NK-92 treated with Interleukin-12 subunit alpha and Interleukin-12 subunit beta, amount 100 ng/mL, for 24 hours (cell line): ENCODE results near the gene HOXA7.

Source experiments
- DNase-seq: peaks from one replicate; lab custom pipeline; 2025; lab: John Stamatoyannopoulos, UW

The HOXA7 gene

GRCh38 chr7:27182285-27182841, 25.9 kb upstream of the HOXA7 start:
- no peak for DNase-seq

GRCh38 chr7:27181795-27182275, 25.4 kb upstream of the HOXA7 start:
- no peak for DNase-seq

- no peak for DNase-seq
These were observed 24.3 kb upstream of the HOXA7 start for GRCh38 chr7:27180431-27181420.

- peak; percentile 33 for DNase-seq
These were observed 23.3 kb upstream of the HOXA7 start for GRCh38 chr7:27179503-27180430.

DNA sequence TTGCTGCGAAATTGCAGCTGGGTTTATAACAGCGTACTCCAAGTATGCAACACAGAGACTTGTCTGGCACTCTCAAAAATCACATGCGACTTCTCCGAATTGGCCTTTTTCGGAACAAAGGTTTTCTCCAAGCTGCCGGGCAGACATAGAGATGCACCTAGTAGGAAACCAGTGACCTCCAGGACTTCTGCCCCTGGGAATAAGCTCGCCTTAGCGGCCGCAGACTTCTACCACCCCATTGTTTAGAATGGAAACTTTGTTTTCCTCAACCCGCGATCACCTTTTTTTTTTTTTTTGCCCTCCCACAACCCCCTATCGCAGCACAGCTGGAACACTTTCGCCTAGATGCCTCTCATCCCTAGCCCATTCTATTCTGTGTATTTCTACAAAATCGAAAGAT, 22.6 kb upstream of the HOXA7 start:
- DNase-seq = no peak

DNA sequence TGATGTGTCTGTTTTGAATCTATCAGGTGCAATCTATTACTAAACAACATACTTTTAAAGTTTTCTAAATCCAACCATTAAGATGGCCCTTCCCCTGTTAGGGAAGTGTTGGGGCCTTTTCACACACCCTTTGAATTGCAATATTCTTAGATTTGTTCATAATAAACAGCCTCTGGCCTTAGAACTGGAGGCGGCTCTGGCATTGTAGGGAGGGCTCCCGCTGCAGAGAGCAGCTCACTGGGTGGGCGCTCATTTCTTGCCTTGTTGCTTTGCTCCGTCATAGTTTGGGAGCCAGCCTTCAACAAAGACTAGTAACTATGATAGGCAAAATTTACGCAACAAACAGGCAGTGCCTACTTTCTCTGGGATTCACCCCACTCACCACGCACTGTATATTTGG, 21.9 kb upstream of the HOXA7 start:
- DNase-seq = no peak

DNA sequence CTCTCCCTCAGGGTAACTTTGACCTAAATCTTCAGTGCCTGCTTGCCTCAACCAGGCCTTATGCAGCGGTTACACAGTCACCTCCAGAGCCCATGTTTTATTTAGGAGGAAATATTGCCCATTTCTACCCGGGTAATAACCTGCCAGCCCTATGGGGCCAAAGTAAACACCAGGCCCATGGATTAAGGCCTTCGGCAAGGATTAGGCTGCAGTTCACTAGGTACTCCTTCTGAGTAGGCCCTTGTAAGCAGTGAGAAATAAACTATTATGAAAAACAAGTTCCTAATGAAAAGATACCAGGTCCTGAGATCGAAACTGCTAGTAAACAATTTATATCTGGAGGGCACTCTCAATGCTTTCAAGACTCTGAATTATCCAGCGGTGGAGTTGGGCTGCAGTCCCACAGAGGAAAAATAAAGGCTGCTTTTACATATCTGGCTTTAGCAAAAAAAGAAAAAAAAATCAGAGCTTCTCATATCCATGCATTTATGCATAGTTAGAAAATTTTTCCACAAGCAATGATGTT, 21.4 kb upstream of the HOXA7 start:
- no peak for DNase-seq

DNA sequence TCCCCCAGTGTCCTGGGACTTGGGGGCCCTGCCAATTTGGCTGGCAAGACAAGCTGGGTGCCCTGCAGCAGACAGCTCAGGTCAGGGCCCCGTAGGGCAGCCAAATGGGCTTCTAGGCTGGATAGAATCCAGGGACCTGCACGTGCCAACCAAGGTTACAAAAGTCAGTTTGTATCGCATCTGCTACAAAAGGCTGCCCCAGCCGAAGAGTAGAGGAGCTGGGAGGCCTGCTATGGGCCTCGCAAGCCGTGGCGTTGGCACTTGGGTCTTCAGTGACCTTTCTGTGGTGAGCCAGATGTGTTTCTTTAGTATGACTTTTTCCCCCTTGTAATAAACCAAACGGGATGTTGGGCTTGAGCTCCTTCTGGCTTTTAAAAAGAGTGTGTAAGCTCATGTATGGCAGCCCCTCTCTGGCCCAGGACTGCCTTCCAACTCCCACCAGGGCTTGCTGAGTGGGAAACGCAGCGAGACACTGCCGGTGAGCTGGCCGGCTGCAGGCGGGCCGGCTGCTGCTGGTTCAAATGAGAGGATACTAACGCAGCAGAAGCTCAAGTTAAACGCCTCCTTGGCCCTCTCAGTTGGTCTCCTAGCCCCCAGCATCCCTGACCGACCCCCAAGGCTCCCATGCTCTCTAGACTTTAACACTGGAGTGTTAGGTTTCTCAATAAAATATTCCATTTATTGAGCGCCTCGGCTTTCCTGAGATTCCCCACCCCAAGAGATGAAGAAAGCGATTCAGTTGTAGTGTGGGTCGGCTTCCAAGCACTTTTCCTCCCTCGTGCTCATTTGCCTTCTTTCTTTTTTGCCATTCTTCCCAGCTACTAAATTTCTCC, 20.7 kb upstream of the HOXA7 start:
- DNase-seq = no peak

GRCh38 chr7:27176524-27176845, 20.0 kb upstream of the HOXA7 start:
- no peak for DNase-seq

DNA sequence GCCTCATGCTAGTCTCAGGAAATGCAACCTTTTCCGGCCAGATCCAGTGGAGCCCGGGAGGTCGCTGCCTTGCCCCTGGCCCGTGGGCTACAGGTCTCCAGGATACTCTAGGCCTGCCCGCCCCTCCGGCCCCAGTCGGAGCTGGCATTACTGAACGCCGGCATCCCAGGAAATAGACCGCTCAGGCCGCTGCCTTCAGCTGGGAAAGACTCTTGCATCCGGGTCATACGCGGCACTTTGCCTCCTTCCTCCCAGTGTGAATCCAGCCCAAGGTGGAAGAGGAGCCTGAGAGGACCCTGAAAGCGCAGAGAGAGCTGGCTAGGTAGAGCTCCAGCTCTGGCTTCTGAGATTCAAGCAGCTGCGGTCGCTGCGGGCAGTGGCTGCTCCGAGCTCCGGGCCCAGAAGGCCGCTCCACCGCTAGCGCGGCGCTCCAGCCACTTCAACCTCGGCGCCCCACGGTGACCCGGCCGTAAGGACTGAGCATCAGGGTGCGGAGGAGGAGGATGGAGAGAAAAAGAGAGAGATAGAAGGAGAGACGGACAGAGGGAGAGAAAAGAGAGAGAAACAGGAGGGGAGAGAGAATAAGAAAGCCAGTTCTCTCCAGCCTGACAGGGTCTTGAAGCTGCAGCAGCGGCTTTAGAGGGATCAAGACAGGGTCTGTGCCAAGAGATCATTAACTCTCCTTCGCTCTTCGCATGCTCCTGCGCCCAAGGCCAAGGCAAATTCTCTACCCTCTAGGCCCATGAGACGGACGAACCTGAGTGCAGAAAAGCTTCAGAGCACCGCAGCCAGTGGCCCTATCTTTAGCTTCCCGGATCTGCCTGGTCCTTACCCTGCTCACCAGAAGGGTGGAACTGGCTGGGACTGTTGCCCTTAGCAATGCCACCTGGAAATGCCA, 19.4 kb upstream of the HOXA7 start:
- DNase-seq = no peak

DNA sequence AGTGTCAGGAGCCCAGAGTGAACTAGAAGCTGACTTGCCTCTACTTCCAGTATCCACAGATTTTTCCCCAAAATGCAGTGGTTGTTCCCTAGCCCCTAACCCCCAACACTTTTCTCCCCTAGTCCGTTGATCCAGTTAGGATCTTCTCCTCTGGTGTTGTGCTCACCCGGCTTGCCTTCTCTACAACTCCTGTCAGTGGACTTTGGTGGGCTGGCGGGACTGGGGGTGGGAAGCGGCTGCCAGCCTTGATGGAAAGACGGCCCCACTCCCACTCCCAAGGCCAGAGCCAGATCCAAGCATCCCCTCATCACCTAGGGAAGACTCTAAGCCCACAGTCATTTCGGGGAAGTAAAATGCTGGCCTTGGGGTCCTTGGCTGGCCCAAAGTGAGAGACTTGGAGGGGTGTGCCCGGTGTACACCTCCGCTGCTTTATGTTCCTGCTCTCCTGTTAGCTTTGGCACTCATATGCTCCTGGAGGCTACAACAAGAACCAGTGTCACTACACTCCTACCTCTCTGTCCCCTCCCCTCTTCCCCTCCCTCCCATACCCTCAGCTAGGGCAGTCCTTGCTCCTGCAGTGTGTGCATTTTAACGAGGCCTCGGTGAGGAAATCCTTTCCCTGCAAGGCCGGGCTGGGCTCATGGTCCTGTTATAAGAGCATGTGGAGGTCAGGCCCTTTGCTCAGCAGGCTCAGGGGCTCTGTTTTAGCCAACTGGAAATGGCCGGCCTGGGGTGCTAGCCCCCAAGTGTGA, 18.6 kb upstream of the HOXA7 start:
- DNase-seq = no peak

DNA sequence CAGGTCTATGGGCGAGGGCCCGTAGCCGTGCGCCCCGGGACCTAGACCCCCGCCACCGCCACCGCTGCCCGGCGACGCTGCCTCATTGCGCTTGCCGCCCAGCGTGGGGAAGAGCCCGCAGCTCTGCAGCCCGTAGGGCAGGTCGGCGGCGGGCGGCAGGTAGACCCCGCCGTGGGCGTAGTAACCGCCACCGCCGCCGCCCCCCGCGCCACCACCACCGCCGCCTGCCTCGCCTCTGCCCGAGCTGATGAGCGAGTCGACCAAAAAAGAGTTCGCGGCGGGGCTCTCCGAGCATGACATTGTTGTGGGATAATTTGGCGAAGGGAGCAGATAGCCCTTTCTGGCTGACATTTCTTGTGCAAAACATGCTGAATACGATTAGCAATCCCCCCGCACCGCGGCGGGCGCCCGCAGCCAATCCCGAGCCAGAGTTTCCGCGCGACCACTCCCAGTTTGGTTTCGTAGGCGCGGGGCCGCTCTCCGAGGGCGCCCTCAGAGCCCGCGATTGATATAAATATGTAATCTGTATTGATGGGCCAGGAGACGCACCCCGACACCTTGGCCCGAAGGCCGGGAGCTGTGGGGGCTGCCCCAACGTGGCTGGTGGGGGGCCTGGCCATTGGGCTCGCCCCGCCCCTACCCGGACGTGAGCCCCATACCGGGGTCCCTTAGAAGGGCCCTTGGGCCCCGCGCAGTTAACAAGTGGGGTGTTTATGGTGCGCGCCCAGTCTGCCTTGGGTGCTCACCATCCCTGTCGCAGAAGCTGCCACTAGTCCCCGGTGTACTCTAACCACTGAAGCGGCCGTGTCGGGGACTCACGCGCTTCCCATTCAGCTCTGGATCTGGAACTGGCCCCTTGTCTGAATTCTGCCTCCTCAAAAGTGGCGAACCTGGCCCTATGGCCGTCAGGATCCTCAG, 17.7 kb upstream of the HOXA7 start, which contains the start of gene HOXA10:
Gene HOXA10 (minus strand): TSS at position 365 of the 918 bp plus-strand sequence. CDS start 14 bp downstream, at position 351.
- no peak for DNase-seq

DNA sequence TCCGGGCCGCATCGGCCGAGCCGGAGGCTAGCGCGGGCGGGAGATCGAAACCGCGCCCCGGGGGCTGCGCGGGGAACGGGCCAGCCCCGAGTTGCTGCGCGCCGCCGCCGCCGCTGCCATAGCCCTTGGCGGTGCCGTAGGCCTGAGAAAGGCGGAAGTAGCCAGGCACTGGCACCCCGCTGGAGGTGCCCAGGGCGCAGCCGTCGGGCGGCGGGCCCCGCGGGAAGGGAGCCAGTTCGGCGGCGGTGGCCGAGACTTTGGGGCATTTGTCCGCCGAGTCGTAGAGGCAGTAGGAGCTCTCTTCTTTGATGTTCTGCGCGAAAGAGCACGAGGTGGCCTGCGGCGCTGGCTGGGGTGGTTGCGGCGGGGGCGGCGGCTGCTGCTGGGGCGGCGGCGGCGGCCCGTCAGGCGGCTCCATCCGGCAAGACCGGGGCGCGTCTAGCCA, 17.1 kb upstream of the HOXA7 start:
- peak; percentile 51 for DNase-seq

DNA sequence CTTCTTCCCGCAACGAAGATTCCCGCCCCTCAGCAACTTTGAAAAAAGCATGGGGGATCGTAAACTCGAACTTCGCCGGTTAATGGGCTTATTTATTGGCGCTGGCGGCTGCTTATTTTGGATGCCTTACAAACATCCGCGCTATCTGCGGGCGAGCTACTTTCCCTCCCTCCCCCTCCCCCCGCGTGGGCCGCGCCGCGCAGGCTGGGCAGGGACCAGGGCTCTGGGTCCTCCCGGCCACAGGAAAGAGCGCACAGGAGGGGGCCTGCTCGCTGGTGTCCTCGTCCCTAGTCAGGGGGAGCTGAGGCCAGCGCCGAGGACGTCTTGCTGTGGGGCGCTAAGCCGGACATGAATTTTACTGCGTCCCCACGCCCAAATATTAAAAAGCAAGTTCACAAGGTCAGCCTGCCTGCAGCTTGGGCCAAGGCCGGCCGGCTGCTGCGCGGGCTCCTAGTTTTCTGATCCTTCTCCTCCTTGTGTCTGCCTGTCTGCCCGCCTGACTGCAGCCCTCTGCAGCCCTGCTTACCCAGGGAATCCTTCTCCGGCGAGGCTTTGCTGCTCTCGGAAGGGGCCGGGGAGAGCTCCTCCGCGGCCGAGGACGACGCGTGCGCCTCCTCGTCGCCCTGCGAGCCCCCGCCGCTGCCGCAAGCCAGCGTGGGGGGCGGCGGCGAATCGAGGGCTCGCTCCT, 16.5 kb upstream of the HOXA7 start:
- DNase-seq = peak; percentile 57

DNA sequence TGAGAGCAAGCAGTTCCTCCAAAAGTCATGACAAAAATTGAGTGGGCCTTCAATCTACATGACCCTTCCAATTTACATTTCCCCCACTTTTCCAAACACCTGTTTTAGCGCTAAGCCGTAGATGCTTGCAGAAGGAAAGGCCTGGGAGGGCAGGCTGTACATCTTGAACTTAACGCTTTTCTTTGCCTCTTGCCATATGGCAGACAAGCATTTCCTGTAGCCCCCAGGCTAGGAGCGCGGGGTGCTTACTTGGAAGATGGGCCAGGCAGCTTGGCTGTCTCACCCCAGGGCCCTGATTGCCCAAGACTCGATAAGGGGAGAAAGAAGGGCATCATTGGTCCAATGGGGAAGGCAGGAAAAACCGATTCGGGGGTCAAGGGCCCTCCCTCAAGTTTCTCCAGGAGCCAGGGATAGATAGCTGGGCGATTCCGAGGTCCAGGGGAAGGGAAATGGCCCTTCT, 15.9 kb upstream of the HOXA7 start:
- DNase-seq = no peak

DNA sequence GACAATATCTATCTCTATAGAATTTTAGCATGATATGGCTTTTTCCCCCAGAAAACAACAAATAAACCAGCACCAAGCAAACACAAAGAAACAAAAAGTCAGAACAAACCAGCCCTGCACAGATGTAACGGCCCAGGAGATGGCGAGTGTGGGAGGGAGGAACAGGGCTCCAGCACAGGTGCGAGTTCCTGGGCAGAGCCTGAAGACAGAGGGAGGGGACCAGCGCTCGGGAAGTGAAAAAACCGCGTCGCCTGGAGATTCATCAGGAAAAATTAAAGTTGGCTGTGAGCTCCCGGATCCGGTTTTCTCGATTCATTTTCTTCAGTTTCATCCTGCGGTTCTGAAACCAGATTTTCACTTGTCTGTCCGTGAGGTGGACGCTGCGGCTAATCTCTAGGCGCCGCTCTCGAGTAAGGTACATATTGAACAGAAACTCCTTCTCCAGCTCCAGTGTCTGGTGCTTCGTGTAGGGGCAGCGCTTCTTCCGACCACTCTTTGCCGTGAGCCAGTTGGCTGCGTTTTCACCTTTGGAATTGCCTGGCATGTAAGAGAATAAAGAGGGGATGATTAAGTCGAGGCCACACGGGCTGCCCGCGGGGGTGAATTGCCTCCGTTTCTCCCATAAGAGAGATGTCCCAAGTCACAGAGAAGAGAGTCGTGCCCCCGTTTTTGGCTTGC, 15.3 kb upstream of the HOXA7 start:
- DNase-seq = peak; percentile 53

DNA sequence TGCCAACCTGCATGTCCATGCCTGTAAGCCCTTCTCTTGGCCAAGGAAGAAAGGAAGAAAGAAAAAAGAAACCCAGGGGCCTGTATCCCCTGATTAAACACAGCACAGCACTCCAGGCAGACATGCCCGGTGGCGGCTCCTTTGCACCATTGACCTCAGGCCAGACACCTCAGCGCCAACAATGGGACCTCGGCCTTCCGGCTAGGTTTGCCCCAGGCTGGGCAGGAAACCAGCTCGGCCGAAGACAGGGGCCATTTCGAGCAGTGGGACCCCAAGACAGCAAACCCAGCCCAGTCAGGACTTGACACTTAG, 14.8 kb upstream of the HOXA7 start:
- peak; percentile 53 for DNase-seq
